Activated CD8-positive, alpha-beta memory T cell treated with anti-CD3 and anti-CD28 coated beads, Interleukin-2, amount 50 U/mL, for 24 hours (primary cell): ENCODE data around the gene FHOD3.

Source experiments
- DNase-seq: peaks from one replicate; pipeline ENCODE4 v3.0.0-alpha.2; 2020; ENCODE audit errors: extremely low read depth

The FHOD3 gene

DNA sequence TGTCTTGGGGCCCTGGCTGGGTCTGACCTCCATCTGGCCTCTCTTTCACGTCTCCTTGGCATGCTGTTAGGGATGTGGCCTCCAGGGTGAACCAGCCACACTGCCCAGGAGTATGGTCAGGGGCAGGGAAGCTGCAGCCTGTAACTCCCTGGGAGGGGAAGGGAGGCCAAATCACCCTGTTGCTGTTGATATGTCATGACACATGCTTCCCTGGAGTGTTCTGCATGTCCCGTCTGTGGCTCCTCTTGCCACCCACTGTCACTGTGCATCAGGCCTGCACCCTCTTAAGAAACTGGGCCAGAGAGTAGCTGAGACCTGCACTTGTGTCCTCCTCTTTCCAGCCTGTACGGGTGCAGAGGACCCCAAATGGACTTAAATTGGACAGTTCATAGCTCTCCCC lies 221.3 kb downstream of the FHOD3 start:
- no peak for DNase-seq

DNA sequence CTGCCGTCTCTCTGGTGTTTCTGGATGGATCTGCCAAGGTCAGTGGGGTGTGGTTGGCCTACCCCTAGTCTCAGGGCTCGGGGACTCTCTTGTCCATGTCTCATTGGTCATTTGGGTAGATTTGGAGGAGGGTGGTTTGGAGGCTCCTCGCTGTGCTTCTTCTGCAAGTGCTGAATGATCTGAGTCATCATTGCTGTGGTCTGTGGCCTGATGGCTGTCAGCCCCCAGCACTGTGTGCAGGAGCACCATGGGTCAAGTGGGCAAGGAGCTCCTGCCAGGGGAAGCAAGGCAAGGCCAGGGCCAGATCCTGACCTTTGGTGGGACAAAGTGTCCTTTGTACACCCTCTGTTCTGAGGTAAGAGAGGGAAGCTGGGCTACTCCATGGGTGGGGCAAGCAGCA lies 221.8 kb downstream of the FHOD3 start:
- DNase-seq = no peak

GRCh38 chr18:36522509-36522908 lies 225.0 kb downstream of the FHOD3 start:
- DNase-seq = no peak

DNA sequence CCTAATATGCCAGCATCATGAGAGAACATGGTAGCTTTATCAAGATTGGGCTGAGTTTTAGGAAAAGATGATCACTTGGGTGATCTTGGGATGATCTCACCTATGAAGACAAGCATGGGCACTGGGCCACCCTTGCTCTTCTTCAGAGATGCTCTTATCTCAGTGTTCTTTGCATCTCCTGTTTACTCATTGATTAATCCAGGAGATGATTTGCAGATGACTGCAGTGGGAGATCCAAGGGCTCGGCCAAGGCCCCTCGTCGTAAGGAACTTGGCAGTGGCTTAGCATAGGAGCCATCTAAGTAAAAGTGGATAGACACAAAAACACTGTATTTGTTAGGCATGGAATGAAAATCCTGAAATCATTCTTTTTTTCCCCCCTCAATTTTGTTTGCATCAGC lies 228.4 kb downstream of the FHOD3 start:
- no peak for DNase-seq

DNA sequence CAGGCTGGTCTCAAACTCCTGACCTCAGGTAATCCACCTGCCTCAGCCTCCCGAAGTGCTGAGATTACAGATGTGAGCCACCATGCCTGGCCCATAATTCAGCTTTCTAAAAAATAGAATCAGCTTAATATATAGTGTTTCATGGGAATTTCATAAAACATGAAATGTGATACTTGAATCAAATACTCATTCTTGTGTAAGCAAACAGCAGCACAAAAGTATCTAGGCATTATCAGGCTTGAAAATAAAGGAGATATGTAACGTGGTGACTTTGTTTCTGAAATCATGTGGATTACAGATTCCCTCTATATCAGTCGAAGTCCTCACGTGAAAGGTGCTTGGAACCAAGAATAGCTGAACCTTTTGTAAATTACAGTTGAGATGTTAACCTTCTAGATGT lies 229.1 kb downstream of the FHOD3 start:
- no peak for DNase-seq

DNA sequence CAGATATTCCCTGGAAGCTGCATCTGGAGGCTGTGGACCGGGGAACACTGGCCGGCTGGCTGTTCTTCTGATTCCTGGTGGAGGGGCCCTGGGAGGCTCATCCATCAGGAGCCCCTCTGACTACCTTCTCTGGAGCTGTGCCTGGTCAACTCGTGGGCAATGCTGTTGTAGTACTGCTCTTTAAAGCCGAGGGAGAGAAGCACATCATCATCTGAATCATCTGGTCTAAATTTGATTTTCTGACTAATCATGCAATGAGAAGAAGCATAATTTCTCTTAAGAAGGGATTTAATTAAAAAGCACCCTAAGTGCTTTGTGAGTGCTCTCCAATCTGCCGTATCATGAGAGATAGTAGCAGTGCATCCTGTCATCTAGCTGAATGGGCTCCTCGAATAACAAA lies 229.5 kb downstream of the FHOD3 start:
- no peak for DNase-seq

DNA sequence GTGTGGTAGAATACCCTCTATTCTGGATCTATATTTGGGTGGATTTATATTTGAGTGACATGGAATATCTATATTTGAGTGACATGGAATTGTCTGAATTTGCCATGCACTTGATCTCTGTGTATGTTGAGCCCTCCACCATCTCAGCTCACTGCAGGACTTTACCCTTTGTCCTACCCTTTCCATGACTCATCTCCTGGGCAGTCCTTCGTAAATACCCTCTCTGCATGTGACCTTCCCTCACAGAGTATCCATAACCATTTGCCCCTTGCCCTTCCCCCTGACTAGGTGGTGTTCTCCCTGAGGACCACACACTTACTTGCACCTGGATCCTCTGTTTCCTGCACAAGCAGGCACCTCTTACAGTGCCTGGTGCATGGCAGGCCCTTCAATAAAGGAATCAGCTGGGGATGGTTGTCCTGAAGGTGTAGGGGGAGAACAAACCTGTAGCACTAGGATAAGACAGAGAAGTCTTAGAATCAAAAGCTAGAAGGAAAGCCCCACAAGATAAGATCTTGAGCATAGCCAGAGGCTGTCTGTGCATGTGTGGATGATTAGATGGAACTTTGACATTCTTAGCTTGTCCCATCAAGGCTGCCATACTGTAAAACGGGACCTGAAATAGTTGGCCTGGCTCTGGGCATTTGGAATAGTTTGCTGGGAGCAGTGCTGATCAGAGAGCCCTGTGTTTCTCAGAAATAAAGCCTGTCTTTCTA lies 230.4 kb downstream of the FHOD3 start:
- no peak for DNase-seq

GRCh38 chr18:36529747-36530146 lies 232.2 kb downstream of the FHOD3 start:
- no peak for DNase-seq

GRCh38 chr18:36530676-36531405 lies 233.3 kb downstream of the FHOD3 start:
- DNase-seq = no peak

- no peak for DNase-seq
Measured at GRCh38 chr18:36531636-36532035, 234.1 kb downstream of the FHOD3 start.

- DNase-seq = no peak
Measured at GRCh38 chr18:36532394-36532793, 234.9 kb downstream of the FHOD3 start.

- DNase-seq = no peak
Measured at GRCh38 chr18:36532815-36533214, 235.3 kb downstream of the FHOD3 start.

- no peak for DNase-seq
Measured at GRCh38 chr18:36533446-36534153, 236.1 kb downstream of the FHOD3 start.

DNA sequence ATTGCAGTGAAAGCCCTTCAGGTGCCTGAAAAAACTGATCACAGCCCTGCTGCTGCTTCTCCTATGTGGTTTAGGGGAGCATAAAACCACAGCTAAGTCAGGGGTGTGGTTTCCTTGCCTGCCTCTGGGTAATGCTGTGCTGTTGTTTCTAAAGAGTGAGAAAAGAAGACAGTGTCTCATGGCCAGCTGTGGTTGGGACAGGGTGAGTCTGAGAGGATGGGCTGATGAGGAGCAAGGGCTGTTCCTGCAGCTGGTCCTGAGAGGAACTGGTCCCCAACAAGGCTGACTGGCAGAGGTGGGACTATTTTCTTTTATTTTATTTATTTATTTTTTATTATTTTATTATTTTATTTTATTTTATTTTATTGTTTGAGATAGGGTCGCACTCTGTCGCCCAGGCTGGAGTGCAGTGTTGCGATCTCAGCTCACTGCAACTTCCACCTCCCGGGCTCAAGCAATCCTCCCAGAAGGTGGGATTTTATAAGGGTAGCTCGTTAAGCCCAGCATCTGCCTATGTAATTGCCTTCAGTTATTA lies 236.7 kb downstream of the FHOD3 start:
- DNase-seq = no peak

DNA sequence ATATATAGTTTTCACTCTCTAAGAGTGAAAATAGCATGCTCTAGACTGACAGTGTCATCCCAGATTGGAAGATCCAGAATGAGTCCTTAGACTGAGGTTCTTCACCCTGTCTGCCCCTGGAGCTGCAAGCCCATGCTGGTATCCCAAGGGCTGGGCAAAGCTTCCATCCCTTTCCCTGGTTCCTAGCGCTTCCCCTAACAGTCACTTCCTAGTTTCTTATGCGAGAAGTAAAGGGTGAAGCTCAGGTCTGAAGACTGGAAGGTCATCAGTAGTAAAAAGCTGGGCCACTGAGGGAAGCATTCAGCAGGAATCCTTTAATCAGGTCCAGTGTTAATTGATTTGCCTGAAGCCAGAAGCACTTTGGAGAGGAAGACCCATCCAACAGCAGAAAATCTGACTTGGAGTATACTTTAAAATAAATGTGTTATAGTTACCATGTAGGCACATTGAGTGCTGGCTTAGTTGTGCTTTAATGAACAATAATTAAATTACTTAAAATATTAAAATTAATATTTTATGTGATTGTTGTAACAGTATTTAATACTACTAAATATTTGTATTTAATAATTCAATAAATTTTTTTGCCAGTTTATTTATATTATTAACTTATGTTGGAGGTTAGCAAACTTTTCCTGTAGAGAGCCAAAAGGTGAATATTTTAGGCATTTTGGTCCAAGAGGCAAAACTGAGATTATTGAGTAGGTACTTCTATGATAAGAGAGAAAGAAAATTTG lies 237.9 kb downstream of the FHOD3 start:
- DNase-seq = no peak

- no peak for DNase-seq
Measured at GRCh38 chr18:36536426-36536825, 238.9 kb downstream of the FHOD3 start.

GRCh38 chr18:36537289-36537688 lies 239.8 kb downstream of the FHOD3 start:
- DNase-seq = no peak

DNA sequence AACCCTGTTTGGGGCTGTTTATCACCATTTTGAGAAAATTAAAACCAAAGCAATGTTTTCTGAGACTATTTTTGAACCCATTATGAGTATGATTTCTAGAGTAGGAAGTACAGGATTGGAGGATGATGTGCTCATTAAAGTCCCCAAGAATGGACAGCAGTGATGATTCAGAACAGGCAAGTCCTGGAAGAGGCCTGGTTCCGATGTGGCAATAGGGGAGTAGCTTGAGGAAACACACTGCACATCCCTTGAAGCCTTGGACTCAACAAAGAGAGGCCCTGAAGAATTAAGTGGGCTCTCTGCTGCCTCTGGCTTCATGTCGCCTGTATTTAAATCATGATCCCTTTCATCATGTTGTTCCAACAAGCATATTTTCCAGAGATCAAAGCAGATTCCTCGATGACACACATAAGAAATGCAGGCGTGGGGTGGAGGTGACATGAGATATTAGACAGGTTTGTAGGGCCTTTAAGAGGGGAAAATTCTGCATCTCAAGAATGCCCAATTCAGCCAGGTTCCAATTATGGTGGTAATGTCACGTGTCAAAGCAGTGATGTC lies 242.2 kb downstream of the FHOD3 start:
- DNase-seq = no peak

DNA sequence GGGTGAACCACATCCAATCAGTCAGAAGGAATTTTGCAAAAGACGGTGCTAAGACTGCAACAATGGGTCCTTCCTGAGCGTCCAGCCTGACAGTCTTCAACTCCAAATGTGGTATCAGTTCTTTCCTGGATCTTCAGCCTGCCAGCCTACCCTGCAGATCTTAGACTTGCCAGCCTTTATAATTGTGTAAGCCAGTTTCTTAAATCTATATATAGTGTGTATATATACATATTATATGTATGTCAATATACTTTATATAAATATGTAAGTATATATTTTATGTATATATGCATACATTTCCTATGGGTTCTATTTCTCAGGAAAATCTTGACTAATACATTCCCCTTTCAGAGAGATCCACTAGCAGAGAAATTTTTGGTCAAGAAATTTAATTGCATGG lies 245.5 kb downstream of the FHOD3 start:
- DNase-seq = no peak

DNA sequence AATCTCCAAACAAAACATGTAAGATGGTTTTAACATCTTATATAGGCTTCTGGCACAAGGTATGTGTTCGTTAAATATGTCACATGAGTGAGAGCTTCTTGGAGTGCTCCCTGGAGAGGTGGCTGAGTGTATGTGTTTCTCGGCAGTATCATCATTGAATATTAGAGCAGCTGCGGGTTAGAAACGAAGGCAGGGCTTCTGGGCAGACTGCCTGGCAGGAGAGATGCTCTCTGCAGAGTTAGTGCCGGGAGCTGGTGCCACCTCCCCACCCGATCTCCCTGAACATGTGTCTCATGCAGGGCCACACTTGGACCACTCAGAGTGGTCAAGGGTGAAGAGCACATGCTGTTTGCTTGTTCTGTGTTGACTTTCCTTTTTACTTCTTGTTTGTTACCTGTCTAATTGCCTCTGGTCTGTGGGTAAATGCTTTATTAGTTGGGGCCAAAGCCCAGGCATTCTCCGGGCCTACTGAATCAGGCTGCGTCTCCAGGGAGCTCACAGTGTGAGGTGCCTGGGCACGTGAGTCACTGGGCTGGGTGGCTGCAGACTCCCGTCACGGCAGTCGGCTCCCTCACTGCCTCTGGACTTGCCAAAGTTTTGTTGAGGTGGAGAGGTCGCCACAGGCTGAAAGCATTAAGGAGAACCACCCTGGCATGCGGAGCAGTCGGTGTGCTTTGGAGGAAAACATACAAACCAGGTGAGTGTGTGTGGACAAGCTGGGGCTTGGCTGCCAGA lies 246.6 kb downstream of the FHOD3 start:
- no peak for DNase-seq
